OCI-LY3 (cell line): Measurements from ENCODE around the gene HSPG2.
"Not testable (repeated sequence)": the region's sequence is repeated elsewhere in the genome, so short reads cannot be mapped to it uniquely, and the experiment has no call there.

Experiments used
- H2AFZ ChIP-seq: fragments of 200-600, 300-600 bp; shearing (Covaris generic); 2 replicates; pipeline ENCODE4 v1.6.0; 2014; ENCODE audit warnings: antibody characterized with exemption, low read depth, low read length
- H3K27ac ChIP-seq: fragments of 200-600, 300-600 bp; sonication (generic); 2 replicates; pipeline ENCODE4 v1.5.1; 2014; ENCODE audit warnings: mild to moderate bottlenecking, low read length, moderate library complexity, mixed read lengths
- H3K27me3 ChIP-seq: fragments of 200-600, 300-600 bp; sonication (generic); 2 replicates; pipeline ENCODE4 v1.6.1; 2014; ENCODE audit warnings: low read depth, low read length, mixed read lengths
- H3K36me3 ChIP-seq: fragments of 200-600, 300-600 bp; sonication (generic); replicated peaks from 2 replicates; pipeline ENCODE3; 2014; ENCODE audit warnings: low read depth, low read length, mixed read lengths
- H3K4me1 ChIP-seq: fragments of 300-600, 200-600 bp; sonication (generic); 2 replicates; pipeline ENCODE4 v1.6.1; 2014; ENCODE audit warnings: low read length, mixed read lengths
- H3K4me2 ChIP-seq: fragments of 200-600, 300-600 bp; sonication (generic); 2 replicates; pipeline ENCODE4 v1.6.1; 2014; ENCODE audit warnings: low read length, mixed read lengths
- H3K4me3 ChIP-seq: fragments of 300-600, 200-600 bp; sonication (generic); 2 replicates; pipeline ENCODE4 v1.5.1; 2014; ENCODE audit warnings: antibody characterized with exemption, mild to moderate bottlenecking, low read length, moderate library complexity
- H3K79me2 ChIP-seq: fragments of 300-600, 200-600 bp; shearing (Covaris generic); 2 replicates; pipeline ENCODE4 v1.6.1; 2014; ENCODE audit warnings: mild to moderate bottlenecking, low read length, mixed read lengths
- H3K9ac ChIP-seq: fragments of 300-600, 200-600 bp; shearing (Covaris generic); 2 replicates; pipeline ENCODE4 v1.6.0; 2014; ENCODE audit warnings: mild to moderate bottlenecking, low read length, moderate library complexity
- H3K9me3 ChIP-seq: fragments of 200-600, 300-600 bp; shearing (Covaris generic); 2 replicates; pipeline ENCODE4 v1.6.1; 2014; ENCODE audit warnings: low read length, mixed read lengths; ENCODE audit not compliant: insufficient read depth
- H4K20me1 ChIP-seq: fragments of 200-600, 300-600 bp; sonication (generic); 2 replicates; pipeline ENCODE4 v1.6.1; 2016; ENCODE audit warnings: low read length, mixed read lengths; ENCODE audit not compliant: insufficient read depth
- EZH2phosphoT487 ChIP-seq: fragments of 200-600 bp; shearing (Covaris generic); IDR thresholded peaks from 2 replicates; pipeline ENCODE4 v1.6.1; 2018; ENCODE audit warnings: antibody characterized with exemption, mixed run types, low read depth
- TF ChIP-seq, protein P1 (sequence below): fragments of 200-600, 300-600 bp; sonication (generic); IDR thresholded peaks from 2 replicates; pipeline ENCODE4 v1.5.1; 2014; ENCODE audit warnings: antibody characterized with exemption, low read length, low read depth

Gene HSPG2

GRCh38 chr1:21909286-21909759, 27.8 kb downstream of the HSPG2 start:
- Histone ChIP-seq H3K9me3 (no peaks in the 10 kb centered on the region), H2AFZ (no peak overlapping the region), H3K79me2 (no peaks in the 10 kb centered on the region), H3K27ac (no peak overlapping the region), H3K4me2 (no peak overlapping the region), H3K36me3 (no peaks in the 10 kb centered on the region), H4K20me1 (no peaks in the 10 kb centered on the region), H3K9ac (no peak overlapping the region), H3K4me1 (no peaks in the 10 kb centered on the region), H3K4me3 (no peak overlapping the region), H3K27me3 (no peaks in the 10 kb centered on the region)
- no peak for TF ChIP-seq EZH2phosphoT487
- TF ChIP-seq, protein P1, sequence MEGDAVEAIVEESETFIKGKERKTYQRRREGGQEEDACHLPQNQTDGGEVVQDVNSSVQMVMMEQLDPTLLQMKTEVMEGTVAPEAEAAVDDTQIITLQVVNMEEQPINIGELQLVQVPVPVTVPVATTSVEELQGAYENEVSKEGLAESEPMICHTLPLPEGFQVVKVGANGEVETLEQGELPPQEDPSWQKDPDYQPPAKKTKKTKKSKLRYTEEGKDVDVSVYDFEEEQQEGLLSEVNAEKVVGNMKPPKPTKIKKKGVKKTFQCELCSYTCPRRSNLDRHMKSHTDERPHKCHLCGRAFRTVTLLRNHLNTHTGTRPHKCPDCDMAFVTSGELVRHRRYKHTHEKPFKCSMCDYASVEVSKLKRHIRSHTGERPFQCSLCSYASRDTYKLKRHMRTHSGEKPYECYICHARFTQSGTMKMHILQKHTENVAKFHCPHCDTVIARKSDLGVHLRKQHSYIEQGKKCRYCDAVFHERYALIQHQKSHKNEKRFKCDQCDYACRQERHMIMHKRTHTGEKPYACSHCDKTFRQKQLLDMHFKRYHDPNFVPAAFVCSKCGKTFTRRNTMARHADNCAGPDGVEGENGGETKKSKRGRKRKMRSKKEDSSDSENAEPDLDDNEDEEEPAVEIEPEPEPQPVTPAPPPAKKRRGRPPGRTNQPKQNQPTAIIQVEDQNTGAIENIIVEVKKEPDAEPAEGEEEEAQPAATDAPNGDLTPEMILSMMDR, result no peak

DNA sequence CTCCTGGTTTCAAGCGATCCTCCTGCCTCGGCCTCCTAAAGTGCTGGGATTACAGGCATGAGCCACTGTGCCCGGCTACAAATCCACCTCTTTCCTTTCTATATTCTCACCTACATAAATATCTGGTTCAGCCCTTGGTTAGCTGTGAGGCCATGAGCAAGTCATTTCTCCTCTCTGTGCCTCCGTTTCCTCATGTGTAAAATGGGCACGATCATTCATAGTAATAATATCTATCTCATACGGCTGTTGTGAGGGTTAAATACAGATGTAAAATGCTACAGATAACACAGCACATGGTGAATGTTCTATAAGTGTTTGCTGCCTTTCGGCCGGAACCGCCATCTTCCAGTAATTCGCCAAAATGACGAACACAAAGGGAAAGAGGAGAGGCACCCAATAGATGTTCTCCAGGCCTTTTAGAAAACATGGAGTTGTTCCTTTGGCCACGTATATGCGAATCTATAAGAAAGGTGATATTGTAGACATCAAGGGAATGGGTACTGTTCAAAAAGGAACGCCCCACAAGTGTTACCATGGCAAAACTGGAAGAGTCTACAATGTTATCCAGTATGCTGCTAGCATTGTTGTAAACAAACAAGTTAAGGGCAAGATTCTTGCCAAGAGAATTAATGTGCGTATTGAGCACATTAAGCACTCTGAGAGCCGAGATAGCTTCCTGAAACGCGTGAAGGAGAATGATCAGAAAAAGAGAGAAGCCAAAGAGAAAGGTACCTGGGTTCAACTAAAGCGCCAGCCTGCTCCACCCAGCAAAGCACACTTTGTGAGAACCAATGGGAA, 29.2 kb downstream of the HSPG2 start:
- not testable (repeated sequence) for H3K27ac ChIP-seq, H3K4me2 ChIP-seq, H3K4me1 ChIP-seq, H2AFZ ChIP-seq, H3K36me3 ChIP-seq, H3K4me3 ChIP-seq, H3K9me3 ChIP-seq, H4K20me1 ChIP-seq, H3K27me3 ChIP-seq, H3K79me2 ChIP-seq, H3K9ac ChIP-seq

DNA sequence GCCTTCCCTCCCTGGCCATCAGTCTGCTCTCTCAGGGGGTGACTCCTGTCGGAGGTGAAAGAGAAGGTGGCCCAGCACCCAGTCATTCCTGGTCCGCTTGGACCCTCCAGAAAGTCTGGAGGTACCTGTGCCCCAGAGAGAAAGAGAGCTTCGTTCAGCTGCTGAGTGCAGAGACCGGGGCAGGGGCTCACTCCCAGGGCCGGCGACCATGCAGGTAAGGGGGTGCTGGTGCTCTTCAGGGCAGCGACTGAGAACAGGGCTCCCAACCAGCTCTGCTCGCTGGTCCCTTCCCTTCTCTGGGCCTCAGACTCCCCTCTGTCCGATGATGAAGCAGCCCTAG, 30.1 kb downstream of the HSPG2 start:
- Histone ChIP-seq H3K4me2 (no peak overlapping the region), H3K79me2 (no peaks in the 10 kb centered on the region), H3K4me1 (no peaks in the 10 kb centered on the region)

DNA sequence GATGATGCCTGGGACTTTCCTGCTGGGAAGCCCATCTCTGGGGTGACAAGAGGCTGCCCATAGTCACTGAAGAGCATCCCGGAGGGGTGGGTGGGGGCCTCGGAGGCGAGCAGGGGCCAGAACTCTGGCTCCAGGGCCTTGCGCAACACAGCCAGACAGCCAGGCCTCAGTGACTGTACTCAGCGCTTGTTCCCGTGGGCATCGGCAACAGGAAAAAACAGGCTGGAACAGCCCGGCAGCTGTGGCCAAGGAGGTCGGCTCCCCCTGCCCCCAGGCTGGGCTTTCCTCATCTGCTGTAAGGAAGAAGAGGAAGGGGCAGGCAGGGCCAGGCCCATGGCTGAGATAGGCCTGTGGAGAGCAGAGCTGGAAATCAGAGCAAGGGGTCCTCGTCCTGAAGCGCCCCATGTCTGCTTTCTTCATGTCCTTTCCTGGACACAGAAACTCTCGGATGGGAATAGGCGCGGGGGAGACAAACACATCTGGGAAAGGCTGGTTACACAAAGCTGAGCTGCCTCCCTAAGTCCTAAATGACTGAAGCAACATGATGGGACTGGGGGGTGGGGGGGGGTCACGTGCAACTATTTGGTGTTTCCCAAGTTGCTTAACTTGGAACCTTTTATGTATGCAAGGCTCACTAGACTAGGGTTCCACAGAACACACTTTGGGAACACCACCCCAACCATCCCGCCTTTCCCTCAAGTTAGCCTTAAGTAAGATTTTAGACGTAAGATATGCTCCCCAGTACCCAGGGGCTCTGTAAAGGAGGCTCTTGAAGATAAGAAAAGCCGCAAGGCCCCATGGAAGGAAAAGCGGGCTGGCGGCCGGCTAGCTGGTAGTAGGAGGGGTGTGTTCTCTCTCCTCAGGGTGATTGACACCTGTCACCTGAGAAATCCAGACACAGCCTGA, 30.7 kb downstream of the HSPG2 start:
- Histone ChIP-seq H3K9ac (no peak overlapping the region), H3K27ac (no peak overlapping the region)

More for the DNA sequence above, 30.1 kb downstream of the HSPG2 start:
- no peak overlapping the region for H2AFZ ChIP-seq
- no peak overlapping the region for H3K9ac ChIP-seq
- no peak overlapping the region for H3K4me3 ChIP-seq
- H3K9me3 ChIP-seq, result no peaks in the 10 kb centered on the region
- no peaks in the 10 kb centered on the region for H4K20me1 ChIP-seq
- TF ChIP-seq EZH2phosphoT487, result no peak
- TF ChIP-seq, protein P1, result no peak
- no peaks in the 10 kb centered on the region for H3K27me3 ChIP-seq
- no peaks in the 10 kb centered on the region for H3K36me3 ChIP-seq
- H3K27ac ChIP-seq, result no peak overlapping the region

More for the DNA sequence above, 30.7 kb downstream of the HSPG2 start:
- no peaks in the 10 kb centered on the region for H3K9me3 ChIP-seq
- no peak overlapping the region for H3K4me3 ChIP-seq
- no peaks in the 10 kb centered on the region for H3K27me3 ChIP-seq
- H2AFZ ChIP-seq, result no peak overlapping the region
- H3K4me2 ChIP-seq, result no peak overlapping the region
- H3K4me1 ChIP-seq, result no peaks in the 10 kb centered on the region
- no peaks in the 10 kb centered on the region for H4K20me1 ChIP-seq
- no peaks in the 10 kb centered on the region for H3K79me2 ChIP-seq
- no peaks in the 10 kb centered on the region for H3K36me3 ChIP-seq
- TF ChIP-seq EZH2phosphoT487, result no peak
- TF ChIP-seq, protein P1, result no peak
